ENCODE measurements around the gene NEDD1.

Gene NEDD1

DNA sequence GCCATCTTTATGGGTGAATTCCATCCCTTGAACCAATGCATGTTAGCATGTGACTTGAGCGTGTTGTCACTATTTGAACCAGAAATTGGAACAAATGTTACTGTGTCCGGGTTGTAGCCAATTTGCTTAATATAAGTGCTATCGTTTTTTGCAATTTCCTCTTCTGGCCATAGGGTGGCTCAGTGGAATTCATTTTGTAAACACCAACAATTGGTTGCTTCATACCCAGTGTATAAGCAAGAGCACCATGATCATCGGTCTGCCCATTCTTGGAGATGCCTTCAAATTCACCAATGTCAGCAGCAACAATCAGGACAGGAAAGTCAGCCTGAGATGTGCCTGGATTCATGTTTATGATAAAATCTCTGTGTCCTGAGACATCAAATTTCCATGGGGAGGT lies 5.0 kb upstream of the NEDD1 start:
- DNase-seq = no peak

DNA sequence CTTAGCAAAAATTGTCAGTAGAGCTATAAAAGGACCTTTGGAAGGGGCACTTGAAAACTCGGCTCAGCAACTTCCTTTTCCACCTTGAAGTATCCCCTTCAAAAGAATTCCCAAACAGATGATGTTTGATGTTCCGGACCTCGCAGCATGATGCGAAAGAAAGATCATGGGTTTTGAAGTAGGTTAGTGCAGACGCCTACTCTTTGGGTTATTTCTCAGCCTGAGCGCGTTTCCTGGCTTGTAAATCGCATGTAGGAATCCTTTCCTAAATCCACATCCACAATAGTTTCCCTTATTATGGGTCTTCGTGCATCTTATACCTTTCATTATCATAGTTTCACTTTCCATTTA lies 584 bp upstream of the NEDD1 start:
- no peak for DNase-seq

DNA sequence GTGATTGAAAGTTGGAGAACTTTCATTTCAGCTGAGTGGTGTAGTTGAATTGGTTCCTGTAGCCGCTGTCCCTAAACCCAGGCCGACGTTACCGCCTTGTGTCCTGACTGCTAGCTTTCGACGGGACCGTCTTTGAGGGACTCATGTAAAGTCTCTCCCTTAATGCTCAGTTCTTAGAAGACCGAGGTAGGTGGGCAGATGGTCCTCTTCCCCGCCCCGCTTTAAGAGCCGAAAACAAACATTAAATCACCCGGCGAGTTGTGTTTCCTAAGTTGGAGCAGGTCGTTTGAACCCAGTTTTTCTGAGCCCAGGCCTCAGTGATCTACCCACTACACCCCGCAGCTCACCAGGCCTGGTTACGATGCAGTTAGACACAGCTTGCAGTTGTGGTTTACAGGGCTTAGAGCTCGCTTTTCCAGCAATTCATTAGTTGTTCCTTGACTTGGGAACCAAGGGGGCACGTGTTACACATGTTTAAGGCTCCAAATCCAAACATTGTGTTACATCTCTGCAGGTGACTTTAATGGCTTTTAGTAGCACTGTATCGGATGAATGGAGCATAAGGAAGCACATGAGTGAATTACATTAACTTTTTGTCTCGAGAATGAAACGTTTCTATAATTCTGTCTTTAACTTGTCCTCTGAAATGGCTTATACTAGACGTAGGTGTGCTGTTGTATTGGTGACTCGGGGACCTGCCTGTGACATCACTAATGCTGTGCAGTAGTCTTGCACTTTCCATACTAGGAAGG lies 790 bp downstream of the NEDD1 start:
- peak in 1 of 4 experiments; percentile 9 for DNase-seq

DNA sequence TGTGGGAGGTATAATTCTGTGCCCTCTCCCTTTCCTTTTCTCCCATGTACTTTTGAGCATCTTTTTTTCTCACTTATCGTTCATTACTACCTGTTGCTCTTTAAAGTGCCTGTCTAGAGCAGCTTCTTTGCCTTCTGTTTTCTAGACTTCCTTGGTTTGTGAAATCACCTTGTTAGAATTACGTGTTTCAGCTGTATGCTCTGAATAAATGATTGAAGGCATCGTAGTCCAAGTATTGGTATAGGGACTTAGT lies 1.3 kb downstream of the NEDD1 start:
- DNase-seq = no peak

DNA sequence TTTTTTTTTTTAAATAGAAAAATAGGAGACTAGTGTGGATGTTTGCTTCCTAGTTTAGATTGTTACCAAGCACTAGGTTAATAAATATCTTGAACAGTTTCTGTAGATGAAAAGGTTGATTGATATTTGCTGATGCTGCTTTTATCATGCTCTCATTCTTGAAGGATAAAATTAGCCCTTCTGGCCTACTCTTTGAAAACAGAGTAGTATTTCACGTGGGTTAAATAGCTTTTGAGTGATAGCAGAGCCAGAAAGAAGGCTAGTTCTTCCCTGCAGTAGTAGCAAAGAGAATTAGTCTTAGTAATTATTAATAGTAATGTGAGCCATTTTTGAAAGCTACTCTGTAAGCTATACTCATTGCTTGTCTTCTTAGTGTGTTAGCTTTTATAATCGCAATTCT lies 5.2 kb downstream of the NEDD1 start:
- no peak for DNase-seq

DNA sequence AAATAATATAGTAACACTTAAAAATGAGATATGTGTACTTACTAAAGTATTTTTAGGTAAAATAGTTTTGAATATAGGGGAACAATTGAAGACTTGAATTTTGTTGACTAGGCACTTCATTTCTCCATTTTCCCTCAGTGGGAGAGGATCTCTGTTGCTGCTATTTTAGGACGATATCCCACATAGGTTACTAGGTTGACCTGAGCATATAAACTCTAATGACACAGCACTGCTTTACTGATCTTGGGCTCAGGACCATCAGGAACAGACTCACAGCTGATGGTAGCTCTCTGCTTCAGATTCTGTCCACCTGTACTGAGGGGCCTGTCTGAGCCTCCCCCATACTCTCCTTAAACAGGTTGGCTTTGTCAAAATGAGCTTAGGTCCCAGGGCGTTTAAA lies 5.9 kb downstream of the NEDD1 start:
- DNase-seq = no peak

DNA sequence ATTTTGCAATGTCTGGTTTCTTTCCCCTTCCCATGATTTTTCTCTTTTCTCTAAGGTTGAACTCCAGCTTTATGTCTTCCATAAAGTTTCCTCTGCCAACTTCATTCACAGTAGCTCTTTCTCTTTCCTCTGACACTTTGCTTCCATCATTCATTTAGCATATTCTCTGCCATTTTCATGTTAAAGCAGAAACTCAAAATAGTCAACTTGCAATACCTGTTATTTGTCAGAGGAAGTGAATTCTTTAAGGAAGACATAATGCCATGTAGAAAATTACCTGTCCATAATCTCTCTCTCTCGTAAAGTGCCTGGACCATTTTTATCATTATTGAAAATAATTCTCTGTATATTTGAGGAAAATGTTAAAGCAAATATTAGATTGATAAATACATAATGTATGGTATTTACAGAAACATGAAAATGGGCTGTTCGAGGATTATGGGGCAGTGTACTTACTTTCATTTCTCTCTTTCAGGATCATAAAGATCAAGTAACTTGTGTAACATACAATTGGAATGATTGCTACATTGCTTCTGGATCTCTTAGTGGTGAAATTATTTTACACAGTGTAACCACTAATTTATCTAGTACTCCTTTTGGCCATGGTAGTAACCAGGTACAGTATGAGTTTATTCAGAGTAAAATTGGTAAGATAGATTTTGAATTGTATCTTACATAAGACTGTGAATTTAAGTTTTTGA lies 12.6 kb downstream of the NEDD1 start:
- no peak for DNase-seq

DNA sequence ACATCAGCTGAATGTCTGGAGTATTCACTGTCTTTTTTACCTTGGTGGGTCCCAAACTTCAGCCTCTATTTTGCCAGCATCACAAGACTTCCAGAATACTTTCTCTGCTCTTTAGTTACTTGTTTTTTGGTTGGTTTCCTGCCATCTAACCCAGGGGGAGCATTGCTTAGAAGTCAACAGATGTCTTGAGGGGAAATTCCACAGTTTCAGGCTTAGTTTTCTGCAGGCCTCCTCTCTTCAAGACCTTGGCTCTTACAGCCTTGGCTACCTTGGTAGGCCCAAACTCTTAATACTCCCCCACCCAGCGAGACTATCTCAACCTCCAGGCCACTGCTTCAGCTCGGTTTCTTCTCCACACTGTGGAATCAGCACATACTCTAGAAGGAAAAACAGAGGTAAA lies 41.7 kb downstream of the NEDD1 start:
- DNase-seq = no peak

DNA sequence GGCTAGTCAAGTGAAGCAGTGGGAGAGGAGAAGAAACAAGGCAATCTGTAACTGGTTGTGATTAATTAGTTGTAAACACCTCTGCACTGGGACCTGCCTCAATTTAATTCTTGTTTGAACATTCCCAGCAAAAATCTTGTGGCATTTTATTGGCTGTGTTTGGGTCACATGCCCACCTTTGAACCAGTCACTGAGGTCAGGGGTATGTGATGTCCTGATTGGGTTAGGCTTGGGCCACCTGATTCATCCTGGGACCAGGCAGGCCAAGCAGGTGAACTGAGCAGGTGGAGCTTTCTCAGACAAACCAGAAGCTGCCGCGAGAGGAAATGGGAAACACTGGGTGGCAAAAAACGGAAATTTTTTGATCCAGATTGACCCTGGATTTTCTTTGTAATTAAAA lies 72.5 kb downstream of the NEDD1 start:
- DNase-seq = no peak

DNA sequence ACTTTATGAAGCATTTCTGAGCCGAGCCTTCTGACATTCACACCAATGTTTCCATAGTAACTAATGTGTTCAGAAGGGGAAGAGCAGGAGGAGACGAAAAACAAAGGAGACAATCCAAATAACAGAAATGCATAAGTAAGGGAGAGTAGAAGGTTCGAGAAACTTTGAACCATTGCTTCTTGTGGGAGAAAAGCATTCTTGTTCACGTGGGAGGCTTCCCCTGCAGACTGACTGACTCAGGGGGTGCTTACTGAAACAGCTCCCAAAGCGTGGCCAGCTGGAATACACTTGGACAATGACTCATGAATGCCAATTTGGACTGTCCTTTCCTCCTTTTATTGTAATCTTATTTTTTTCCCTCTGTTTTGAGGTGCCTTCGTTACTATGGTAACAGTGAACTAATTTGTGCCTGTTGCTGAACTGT lies 73.9 kb downstream of the NEDD1 start:
- DNase-seq = no peak

DNA sequence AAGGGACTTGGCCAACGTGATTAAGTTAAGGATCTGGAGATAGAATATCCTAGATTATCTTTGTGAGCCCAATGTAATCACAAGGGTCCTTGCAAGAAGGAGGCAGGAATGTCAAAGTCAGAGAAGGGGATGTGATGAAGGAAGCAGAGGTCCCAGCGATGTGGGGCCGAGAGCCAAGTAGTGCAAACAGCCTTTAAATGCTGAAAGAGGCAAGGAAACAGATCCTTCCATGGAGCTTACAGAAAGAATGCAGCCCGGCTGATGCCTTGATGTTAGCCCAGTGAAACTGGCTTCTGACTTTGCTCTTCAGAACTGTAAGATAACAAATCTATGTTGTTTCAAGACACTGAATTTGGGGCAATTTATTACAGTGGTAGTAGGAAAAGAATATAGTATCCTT lies 74.9 kb downstream of the NEDD1 start:
- DNase-seq = no peak

DNA sequence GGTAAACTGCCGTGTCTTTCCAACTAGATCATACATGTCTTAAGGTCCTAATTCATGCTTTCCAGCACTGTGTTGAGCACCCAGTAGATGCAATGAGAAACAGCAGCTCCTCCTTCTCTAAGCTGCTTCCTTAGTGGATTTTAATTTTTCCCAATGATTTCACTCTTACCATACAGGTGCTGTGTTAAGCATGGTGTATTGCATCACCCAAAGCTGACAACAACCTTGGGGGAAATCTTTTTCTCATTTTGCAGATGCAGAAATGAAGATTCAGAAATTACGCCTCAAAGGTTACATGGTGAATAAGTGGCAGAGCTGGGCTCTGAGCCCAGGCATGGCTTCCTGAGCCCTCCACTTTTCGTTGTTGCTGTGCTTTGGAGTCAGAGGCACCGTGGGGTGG lies 75.6 kb downstream of the NEDD1 start:
- DNase-seq = no peak

DNA sequence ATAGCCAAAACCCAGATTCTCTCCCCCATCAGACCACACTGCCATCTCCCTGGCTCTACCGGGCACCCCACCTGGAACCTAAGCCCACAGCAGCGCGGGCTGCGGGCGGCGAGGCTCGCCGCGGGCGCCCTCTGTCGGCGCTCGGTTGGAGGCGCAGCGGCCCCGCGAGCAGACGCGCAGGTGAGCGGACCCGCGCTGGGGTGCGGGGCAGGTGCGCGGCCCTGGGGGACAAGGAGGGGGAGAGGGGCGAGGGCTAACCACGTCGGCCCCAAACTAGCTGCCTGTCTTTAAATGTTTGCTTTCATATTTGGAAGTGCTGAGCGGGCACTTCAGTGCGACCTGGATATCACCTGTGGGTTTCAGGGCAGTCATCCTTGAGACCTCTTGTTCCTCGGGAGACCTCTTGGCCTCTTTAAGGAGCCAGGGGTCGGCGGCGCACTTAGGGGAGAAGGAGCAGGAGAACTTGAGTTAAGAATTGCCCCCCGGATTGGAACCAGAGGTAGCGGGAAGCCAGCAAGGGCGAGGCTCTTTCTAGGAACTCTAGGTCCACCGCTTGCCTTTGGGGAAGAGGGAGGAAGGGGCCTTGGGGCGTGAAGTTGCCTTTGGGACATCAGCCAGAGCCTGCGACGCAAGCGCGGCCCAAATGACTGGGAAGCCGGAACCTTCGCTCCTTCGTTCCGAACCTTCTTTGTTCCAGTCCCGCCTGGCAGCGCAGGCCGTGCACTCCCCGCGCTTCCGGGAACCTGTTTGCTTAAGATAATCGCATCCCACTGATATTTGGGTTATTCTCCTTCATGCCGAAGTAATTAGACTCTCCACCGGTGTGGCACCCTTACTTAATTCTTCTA lies 78.7 kb downstream of the NEDD1 start:
- peak in 2 of 4 experiments; percentile 22 to 27 for DNase-seq

DNA sequence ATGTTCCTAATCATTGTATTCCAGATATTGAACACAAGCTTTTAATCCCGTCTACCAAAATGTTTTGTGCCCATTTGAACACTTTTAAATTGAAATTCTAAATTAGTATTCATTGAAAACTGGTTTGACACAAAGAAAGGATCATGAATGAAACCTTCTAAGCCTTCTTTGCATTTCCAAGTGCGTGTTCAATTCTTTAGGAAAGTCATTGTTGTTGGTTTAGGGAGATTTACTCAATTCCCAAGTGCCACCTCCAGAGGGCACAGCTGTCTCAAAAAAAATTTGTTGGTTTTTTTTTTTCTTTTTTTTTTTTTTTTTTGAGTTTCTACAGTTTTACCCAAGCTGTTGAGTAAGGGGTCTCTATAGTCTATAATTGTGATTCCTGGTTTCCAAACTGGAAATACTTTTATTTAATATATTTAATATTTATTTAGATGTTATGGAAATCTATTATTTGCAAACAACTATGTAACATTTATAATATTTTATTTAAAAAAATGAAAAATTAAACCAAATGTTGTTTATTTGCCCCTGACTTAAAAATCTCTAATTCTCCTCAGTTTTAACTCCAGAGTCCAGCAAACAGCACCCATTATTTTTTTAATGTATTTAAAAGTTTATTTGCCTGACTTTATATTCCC lies 79.9 kb downstream of the NEDD1 start:
- DNase-seq = no peak

DNA sequence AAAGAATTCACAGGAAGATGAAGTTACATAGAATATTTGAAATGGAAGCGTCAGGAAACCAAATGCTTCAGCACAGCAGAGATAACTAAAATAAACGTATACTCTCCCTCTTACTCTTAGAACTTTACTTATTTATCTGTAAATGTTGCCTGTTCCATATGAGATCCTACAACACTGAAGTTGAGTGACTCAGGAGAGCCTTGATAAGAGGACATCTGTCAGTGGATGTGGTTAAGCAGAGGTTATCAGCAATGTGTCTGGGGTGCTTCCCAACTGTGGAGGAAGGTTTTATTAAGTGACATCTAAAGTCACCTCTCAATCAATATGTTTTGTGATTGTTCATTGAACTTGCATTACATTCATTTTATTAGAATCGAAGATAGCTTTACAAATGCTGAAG lies 81.9 kb downstream of the NEDD1 start:
- DNase-seq = no peak

DNA sequence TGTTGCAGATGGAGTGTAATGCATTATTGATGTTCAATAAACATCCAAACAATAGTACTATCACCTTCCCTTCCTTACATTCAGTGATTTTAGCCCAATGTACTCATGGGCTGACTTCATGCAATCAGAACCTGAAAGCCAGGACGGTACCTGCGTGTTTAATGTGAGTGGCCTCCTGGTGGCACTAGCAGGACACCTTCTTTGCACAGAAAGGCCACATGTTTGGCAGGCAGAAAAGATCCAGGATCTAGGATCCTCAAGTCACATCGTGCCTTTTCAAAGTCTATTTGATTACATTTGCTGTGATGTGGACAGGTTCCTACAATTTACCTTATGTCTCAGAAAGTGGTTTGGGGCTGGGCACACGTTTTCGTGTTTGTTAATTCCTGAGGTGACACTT lies 82.9 kb downstream of the NEDD1 start:
- DNase-seq = no peak

DNA sequence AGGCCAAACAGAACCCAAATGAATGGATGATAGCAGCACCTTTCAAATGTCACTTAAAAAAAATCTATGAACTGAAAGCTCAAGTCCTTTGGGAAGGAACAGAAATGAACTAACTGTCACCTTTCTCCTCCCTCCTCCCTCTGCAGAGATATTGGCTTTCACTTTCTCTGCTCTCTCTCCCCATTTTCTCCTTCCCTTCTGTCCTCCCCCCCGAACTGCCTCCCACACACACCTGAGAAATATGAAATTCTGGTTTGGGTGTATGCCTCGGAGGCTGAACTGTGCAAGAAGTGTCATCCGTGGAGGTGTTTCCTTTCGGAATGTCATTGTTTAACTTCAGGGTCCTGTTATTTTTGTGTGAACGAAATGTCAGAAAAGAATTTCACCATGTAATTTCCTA lies 87.8 kb downstream of the NEDD1 start:
- no peak for DNase-seq

DNA sequence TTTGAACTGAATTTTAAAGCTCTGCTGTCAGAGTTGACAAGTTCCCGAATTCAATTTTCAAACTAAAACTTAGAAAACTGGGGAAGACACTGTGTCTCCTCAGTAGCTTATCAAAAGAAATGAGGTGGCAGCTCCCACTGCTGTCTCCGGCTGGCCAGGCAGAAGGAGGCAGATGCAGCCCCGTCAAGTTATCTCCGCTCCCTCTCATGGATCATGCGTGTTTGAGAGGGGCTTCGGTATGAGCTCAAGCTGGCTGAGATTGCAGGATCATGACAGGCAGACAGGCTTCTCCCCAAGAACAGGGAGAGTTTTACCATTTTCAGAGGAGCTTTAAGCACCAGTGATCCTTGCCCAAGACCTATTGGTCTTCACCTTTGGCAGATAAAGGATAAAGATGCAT lies 88.8 kb downstream of the NEDD1 start:
- DNase-seq = no peak

DNA sequence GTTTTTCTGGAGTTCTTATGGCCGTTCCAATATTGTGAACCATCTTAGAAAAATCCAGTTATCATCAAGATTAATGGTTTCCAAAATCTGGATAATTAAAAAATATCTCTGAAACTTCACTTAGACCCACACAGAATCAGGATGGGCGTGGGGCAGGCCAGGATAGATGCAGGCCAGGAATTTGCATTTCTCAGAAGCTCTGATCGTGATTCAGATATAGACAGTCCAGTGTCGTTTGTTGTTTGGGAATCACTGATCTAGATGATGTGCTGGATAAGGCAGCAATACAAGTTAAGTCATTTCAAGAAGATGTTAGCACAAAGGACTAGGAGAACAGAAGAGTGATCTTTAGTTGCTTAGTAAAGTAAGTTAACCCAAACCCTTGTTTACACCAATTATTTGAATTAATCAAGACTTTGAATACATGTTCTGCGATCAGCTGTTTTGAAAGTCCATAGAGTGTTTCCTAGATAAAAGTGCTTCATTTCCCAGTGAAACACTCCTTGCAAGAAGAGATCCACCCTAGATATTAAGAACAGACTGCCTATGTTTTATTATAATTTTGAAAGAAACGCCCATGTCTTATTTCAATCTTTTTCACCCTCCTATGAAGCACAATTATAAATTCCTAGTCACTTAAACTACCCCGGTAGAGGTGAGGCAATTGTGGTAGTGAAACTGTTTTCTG lies 90.9 kb downstream of the NEDD1 start:
- DNase-seq = no peak

DNA sequence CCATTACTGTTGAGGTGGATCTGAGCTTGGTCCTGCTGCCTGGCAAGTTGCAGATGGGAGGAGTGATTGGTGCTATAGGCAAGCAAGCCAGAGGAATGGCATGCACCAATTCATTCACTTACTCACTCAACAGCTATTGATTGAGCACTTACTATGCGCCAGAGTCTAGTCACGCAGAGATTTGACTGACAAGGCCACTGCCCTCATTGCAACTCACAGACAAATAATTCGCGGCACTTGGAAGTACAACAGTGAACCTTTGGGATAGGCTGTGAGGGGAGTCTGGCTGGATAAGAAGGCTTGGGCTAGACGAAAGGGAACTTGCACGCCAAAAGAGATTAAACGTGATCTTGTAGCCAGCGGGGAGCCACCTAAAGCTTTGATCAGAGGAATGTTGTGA lies 96.2 kb downstream of the NEDD1 start:
- no peak for DNase-seq
